Left lung (tissue), 10 donors: Measurements from ENCODE around the gene SLC23A1. TPM values are rescaled to one million over a fixed set of nuclear protein-coding genes. Genes with fewer than 3 reads are reported as not detected.

ENCODE experiments used
- ATAC-seq: fragments of 200-7000 bp; cut with Tn5 transposase; one replicate; pipeline ENCODE4 v1.9.1; 2020; ENCODE audit warnings: moderate library complexity
- DNase-seq, 4 donors: peaks; one replicate each; pipeline ENCODE4 v3.0.0-alpha.2; 2013 to 2020
- H3K27ac ChIP-seq, 2 donors: fragments of 200-600 bp; sonication (generic) in 1 of 2; one replicate each; pipeline versions ENCODE4 v1.5.0 to v1.8.0; 2020 to 2021
- H3K27me3 ChIP-seq, 2 donors: fragments of 200-600 bp; sonication (generic) in 1 of 2; one replicate each; pipeline versions ENCODE4 v1.5.0 to v1.8.0; 2020 to 2021
- H3K36me3 ChIP-seq, 2 donors: fragments of 200-600 bp; sonication (generic) in 1 of 2; one replicate each; pipeline versions ENCODE4 v1.5.0 to v1.8.0; 2020 to 2021
- H3K4me1 ChIP-seq, 2 donors: fragments of 200-600 bp; one replicate each; pipeline ENCODE4 v1.8.0; 2021
- H3K4me3 ChIP-seq, 2 donors: fragments of 200-600 bp; sonication (generic) in 1 of 2; one replicate each; pipeline versions ENCODE4 v1.5.0 to v1.8.0; 2020 to 2021; ENCODE audit warnings: mild to moderate bottlenecking in 1 of 2
- H3K9me3 ChIP-seq, 2 donors: fragments of 200-600 bp; sonication (generic) in 1 of 2; one replicate each; pipeline versions ENCODE4 v1.5.0 to v1.8.0; 2020 to 2021
- CTCF ChIP-seq, 2 donors: fragments of 200-600 bp; sonication (generic) in 1 of 2; IDR thresholded peaks; one replicate each; pipeline versions ENCODE4 v1.5.0 to v1.8.0; 2021; ENCODE audit warnings: antibody characterized with exemption in 2 of 2
- intact Hi-C, 2 donors: fragments of 100-400 bp; cut with DNase I; formaldehyde crosslinking; loops; one replicate each; pipeline versions ENCODE4 v1.11.2 to v1.14.2; 2022
- polyA plus RNA-seq, 6 donors: library from polyadenylated mRNA; unstranded; fragments of 120-200 nt; gene quantifications; one replicate each; pipeline ENCODE4 v1.2.1, GENCODE V29; 2013; ENCODE audit not compliant: insufficient read length in 6 of 6
- total RNA-seq, 2 donors: library from RNA; stranded (reverse); fragmentation: NEBNext Ultra II Directional; extraction: Animal tissue kit (Norgen Biotek cat#: 25700); gene quantifications; one replicate each; pipeline ENCODE4 v1.2.1, GENCODE V29; 2021
- donor health status: DM: no; HTN: yes; CAD: no.
- donor health status: DM: no; HTN: no; CAD: no.

Gene SLC23A1
- total and polyA plus RNA-seq, 8 donors = 0.70 to 2.2 (median 1.5) TPM; not detected in 1

- Histone ChIP-seq H3K27me3 (no peaks in the 10 kb centered on the region), H3K9me3 (no peaks in the 10 kb centered on the region), H3K4me3 (no peak overlapping the region), H3K4me1 (peaks cover 12 to 39% of the 10 kb centered on the region in 2 donors), H3K36me3 (no peaks in the 10 kb centered on the region), H3K27ac (no peak overlapping the region)
- intact Hi-C loops = no loop called here
- DNase-seq (no peak), ATAC-seq (no peak)
- TF ChIP-seq CTCF (IDR thresholded peaks at IDR 0.05) = no peak
Measured at GRCh38 chr5:139340051-139340450, 43.0 kb downstream of the SLC23A1 start.

- intact Hi-C loops = no loop called here
- peaks cover 0 to 24% of the 10 kb centered on the region in 2 donors for H3K36me3 ChIP-seq
- no peak overlapping the region for H3K27ac ChIP-seq
- peaks cover 0 to 4% of the 10 kb centered on the region in 2 donors for H3K4me1 ChIP-seq
- TF ChIP-seq CTCF (IDR thresholded peaks at IDR 0.05) = no peak
- H3K9me3 ChIP-seq = no peaks in the 10 kb centered on the region
- H3K4me3 ChIP-seq = no peak overlapping the region
- H3K27me3 ChIP-seq = no peaks in the 10 kb centered on the region
- ATAC-seq = no peak
- no peak for DNase-seq
Measured at GRCh38 chr5:139335811-139336210, 47.3 kb downstream of the SLC23A1 start.

Other genes with a start within 250 kb of the SLC23A1 start
- 10 to 100 TPM; 67.9 to 71.7 TPM for gene SIL1, start 184.9 kb downstream of the SLC23A1 start, total RNA-seq
- gene SIL1, start 184.9 kb downstream of the SLC23A1 start, polyA plus RNA-seq = 10 to 100 TPM; 28.8 to 41.2 (median 34.4) TPM
- gene MATR3, start 89.6 kb downstream of the SLC23A1 start, total RNA-seq = 100 to 1,000 TPM; 171 to 177 TPM
- gene MATR3, start 89.6 kb downstream of the SLC23A1 start, polyA plus RNA-seq = 100 to 1,000 TPM; 516 to 638 (median 567) TPM
- 10 to 100 TPM; 66.8 to 73.9 TPM for gene PAIP2, start 41.4 kb downstream of the SLC23A1 start, total RNA-seq
- gene PAIP2, start 41.4 kb downstream of the SLC23A1 start, polyA plus RNA-seq = 100 to 1,000 TPM; 126 to 171 (median 140) TPM
- gene MZB1, start 6.6 kb upstream of the SLC23A1 start, total RNA-seq = 10 to 100 TPM in 1 of 2 donors, 1 to 10 TPM in 1; 8.8 to 10.6 TPM
- under 1 TPM; 0.41 to 0.85 (median 0.60) TPM for gene MZB1, start 6.6 kb upstream of the SLC23A1 start, polyA plus RNA-seq
- gene PROB1, start 11.8 kb upstream of the SLC23A1 start, total RNA-seq = 1 to 10 TPM; 1.7 to 1.8 TPM
- 1 to 10 TPM in 4 of 6 donors, under 1 TPM in 2; 0.73 to 1.4 (median 1.1) TPM for gene PROB1, start 11.8 kb upstream of the SLC23A1 start, polyA plus RNA-seq
- 1 to 10 TPM; 3.6 to 4.3 TPM for gene SPATA24, start 20.8 kb upstream of the SLC23A1 start, total RNA-seq
- gene SPATA24, start 20.8 kb upstream of the SLC23A1 start, polyA plus RNA-seq = 10 to 100 TPM in 1 of 6 donors, 1 to 10 TPM in 5; 7.5 to 10.3 (median 8.9) TPM
- 10 to 100 TPM; 10.0 to 13.2 TPM for gene DNAJC18, start 56.2 kb upstream of the SLC23A1 start, total RNA-seq
- gene DNAJC18, start 56.2 kb upstream of the SLC23A1 start, polyA plus RNA-seq = 10 to 100 TPM; 27.2 to 40.2 (median 30.1) TPM
- gene ECSCR, start 79.4 kb upstream of the SLC23A1 start, total RNA-seq = 10 to 100 TPM; 25.4 to 48.9 TPM
- gene ECSCR, start 79.4 kb upstream of the SLC23A1 start, polyA plus RNA-seq = 10 to 100 TPM; 62.5 to 72.6 (median 65.2) TPM
- gene SMIM33, start 87.7 kb upstream of the SLC23A1 start, total RNA-seq = not detected
- gene SMIM33, start 87.7 kb upstream of the SLC23A1 start, polyA plus RNA-seq = under 1 TPM in 4 of 6 donors, not detected in 2; 0.06 to 0.11 (median 0.07) TPM
- gene STING1, start 99.5 kb upstream of the SLC23A1 start, total RNA-seq = 100 to 1,000 TPM in 1 of 2 donors, 10 to 100 TPM in 1; 100.0 to 105 TPM
- gene STING1, start 99.5 kb upstream of the SLC23A1 start, polyA plus RNA-seq = 10 to 100 TPM; 64.3 to 75.7 (median 69.0) TPM
- gene UBE2D2, start 178.0 kb upstream of the SLC23A1 start, total RNA-seq = 100 to 1,000 TPM; 122 to 125 TPM
- gene UBE2D2, start 178.0 kb upstream of the SLC23A1 start, polyA plus RNA-seq = 100 to 1,000 TPM; 141 to 160 (median 148) TPM